Transverse colon (tissue), 4 donors: ENCODE results near the gene NDRG2.

Experiments used
- CTCF ChIP-seq, 5 experiments: fragments of 200-600 bp in 3 of 5; fragments of 450-650 bp in 2 of 5; sonication (generic) in 3 of 5; IDR thresholded peaks; 1 replicate in 2 of 5; 2 replicates in 3 of 5; pipeline ENCODE4 v1.5.1; 2016 to 2017; ENCODE audit warnings: antibody characterized with exemption in 5 of 5, inconsistent platforms in 3 of 5, mild to moderate bottlenecking in 2 of 5, moderate library complexity in 1 of 5
- POLR2A ChIP-seq: fragments of 450-650 bp; IDR thresholded peaks from one replicate; pipeline ENCODE4 v1.6.1; 2016; ENCODE audit warnings: antibody characterized with exemption, mild to moderate bottlenecking, moderate library complexity
- POLR2AphosphoS5 ChIP-seq, 3 donors: sonication (generic); formaldehyde crosslinking; IDR thresholded peaks; one replicate each; pipeline ENCODE4 v1.6.1; 2016; ENCODE audit warnings: antibody characterized with exemption in 3 of 3

GRCh38 chr14:21019366-21019765 lies 5.5 kb downstream of the NDRG2 start:
- TF ChIP-seq CTCF (IDR thresholded peaks at IDR 0.05) (no peak), POLR2A (no peak), POLR2AphosphoS5 (IDR thresholded peaks at IDR 0.05) (no peak)
